HG03354 (cell line): ENCODE measurements around the gene LHFPL2.

Experiments
- ATAC-seq: cut with Tn5 transposase; IDR thresholded peaks from one replicate; pipeline ENCODE4 v1.9.1; 2021; ENCODE audit warnings: mild to moderate bottlenecking; ENCODE audit not compliant: unreplicated experiment, poor library complexity, severe bottlenecking

LHFPL2 gene

GRCh38 chr5:78602400-78602799, 46.2 kb downstream of the LHFPL2 start:
- no peak for ATAC-seq

DNA sequence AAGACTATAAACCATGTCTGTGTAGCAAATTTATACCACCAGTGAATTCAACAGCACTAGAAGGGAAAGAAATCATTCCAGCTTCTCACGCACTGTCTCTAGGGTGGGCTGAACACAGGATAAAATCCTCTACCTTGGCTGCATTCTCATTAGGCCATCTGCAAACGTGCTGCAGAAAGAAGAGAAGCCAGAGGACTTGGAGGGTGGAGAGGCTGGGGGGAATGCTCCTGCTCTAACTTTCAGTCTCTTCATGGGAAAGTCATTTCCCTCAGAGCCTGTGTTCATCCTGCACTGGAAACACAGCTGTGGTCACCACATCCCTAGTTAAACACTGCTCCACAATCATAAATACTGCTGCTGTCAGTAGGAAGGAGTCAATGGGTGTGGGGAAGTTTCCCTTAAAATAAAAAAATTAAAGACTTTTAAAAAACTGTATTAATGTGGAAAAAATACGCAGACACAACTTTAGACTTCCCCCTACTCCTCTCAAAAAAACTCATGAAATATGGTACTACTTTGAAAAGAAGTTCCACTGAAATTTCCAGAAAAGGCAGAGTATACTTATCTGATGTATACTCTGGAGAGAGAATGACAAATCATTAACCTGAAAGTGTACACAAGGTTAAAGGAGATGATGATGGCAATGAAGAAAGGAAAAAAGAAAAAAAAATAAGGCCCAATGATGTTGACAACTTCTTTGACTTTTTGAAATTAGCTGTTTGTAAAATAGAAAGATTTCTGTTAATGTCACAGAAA, 46.8 kb downstream of the LHFPL2 start:
- ATAC-seq, result no peak

DNA sequence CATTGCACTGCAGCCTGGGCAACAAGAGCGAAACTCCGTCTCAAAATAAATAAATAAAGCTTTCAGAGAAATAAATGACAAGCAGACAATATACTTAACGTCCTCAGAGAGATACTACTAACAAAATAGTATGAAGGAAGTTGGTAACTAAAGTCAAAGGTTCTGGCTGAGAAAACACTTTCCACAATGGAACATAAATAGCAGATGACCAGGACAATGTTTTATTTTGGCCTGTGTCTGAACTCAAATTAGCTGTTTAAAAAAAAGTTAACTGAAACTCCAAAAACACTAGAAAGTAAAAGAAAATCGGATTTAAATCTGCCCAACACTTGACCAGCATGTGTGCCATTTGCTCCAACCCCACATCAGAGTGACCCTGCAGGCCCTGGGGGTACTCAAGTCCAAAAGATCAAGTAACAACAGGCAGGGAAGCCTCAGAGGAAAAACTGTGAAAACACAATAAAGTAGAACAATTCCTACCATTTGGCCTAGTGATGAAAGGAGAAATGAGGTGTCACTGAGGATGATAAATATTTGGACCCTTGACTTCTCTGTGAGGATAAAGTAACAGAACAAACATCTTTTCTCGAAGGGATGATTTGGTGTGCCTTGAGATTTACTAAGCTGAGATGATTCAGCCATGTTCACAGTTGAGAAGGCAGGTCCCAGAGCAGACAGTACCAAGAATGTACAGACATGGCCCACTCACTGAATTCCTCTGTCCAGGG, 47.7 kb downstream of the LHFPL2 start:
- ATAC-seq, result no peak

GRCh38 chr5:78598973-78599372, 49.6 kb downstream of the LHFPL2 start:
- ATAC-seq, result no peak

- ATAC-seq, result no peak
Observed at GRCh38 chr5:78597974-78598371, 50.6 kb downstream of the LHFPL2 start.

DNA sequence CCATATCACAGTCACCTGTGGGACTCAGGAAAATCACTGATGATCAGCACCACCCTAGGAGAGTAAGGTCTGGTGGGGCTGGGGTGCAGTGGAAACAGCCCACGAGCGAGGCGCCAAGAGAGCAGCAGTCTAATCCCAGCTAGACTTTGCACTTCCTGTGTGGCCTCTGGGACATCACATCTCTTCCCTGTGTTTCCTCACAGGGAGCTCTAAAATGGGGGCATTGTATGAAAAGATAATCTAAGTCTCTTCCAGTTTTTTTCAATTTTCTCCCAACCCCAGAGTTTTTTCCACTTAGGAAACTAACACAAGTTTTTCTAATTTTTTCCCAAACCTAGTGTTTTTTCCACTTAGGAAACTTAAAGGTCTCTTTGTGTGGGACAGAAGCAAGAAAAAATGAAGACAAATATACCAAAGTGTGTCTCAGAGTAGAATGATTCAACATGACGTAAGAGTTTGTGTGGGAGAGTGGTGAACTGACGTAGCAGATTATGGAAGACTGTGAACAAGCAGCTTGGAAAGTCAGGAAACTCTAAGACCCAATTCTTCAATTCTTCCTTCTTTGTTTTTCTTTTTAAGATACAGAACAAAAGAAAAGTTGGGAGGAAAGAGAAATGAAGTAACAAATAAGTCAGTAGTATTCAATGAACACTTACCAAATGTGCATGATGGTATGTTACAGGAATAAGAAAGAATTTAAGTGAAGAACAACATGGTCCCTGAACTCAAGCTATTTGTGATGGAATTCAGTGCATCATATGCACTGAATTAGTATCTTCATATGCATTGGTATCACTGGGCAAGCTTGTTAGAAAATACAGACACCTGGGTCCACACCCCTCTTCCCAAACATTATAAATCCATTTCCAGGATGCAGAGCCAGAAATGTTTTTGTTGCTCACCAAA, 51.3 kb downstream of the LHFPL2 start:
- no peak for ATAC-seq

- ATAC-seq, result no peak
Observed at GRCh38 chr5:78595458-78595921, 53.1 kb downstream of the LHFPL2 start.

DNA sequence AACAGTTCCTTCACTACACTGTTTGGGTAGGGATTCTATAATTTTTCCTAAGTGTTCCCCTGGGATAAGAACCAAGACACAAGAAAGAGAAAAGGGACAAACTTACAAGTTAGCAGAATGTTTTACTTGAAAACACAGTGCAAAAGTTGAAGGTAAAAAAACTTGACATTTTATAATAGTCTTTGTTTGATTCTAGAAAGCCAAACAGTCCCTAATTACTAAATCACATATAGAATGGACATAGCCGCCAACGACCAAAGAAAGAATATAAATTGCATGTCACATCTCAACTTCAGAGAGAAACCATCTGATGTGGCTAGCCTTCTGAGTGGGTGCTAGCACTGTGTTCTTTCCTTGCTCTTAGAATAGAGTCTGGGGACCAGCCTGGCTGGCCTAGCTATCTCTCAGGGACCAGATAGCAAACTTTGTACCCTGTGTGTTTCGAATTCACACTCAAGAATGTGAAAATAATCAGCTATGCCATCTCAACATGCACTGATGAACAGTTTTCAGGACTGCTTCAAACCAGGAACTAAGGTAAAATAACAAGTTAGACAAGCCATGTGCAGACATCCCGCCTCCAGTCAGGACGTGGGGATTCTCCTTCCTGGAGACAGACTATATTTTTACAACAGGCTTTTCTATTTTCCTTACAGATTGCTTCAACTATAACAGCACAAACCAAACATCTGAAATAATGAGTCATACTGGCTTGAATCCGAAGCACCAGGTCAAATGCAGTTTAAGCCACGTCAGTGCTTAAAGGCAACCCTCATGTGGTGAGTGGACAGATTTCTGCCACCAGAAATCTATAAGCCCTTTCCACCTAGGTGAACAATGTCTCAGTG, 53.7 kb downstream of the LHFPL2 start:
- ATAC-seq, result no peak

DNA sequence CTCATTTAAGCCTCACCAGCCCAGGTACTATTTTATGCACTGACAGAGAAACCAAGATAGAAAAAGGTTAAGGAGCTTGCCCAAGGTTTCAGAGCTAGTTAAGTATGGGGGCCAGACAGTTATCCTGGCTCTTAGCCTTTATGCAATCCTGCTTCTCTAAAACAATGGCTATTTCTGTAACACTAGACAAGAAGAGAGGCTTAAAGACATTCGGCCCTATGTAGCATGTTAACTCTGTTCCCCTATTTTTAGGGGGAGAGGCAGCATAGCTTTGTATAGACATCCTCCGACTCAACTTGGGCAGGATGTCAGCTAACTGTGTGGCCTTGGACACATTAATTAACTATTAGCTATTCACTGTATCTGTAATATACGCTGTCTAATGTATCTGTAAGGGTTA, 54.6 kb downstream of the LHFPL2 start:
- ATAC-seq, result no peak

DNA sequence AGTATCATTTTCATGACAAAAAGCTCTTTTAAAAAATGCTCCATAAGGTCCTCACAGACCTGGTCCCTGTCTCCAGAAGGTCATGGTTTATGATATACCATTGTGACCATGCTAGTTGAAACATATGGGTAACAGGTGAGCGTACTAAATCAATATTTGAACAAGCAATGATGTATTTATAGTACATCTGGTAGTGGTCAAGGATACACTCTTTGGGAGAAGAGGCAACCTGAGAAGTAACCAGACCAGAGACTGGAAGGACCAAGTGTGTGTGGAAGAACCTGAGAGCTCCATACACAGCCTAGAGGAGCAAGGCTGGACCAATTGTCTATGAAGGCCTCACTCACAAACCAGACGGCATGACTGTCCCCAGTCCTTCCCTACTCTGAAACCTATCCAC, 55.1 kb downstream of the LHFPL2 start:
- ATAC-seq, result no peak

- ATAC-seq, result peak; percentile 37
Observed at GRCh38 chr5:78592735-78593386, 55.7 kb downstream of the LHFPL2 start.

DNA sequence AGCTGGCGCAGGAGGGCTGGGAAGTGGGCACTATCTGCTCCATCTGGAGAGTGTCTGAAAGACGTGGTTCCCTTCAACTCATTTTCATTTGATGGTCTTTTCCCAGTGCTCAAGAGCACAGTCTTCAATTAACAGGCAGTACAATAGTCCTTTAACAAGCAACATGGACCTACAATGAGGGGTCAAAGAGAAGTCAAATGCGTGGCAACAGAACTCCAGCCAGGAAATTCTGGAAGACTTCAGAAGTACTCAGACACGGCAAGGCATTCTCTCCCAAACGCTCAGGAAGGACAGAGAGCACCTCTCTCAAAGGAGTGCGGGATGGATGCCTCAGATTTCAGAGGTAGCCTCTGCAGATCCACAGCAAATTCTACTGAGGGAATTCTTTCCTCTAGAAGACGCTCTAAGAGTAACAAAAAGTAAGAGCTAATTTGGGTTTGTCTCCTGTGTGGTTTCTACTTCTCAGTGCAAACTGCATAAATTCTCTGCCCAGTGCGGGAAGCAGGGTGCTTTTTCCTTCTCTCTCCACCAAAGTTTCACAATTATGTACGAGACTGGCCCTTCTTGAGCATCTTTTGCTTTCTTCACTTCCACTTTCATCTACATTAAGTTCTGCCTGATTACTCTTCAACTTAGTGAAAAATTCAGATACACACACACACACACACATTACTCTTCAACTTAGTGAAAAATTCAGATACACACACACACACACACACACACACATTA, 56.4 kb downstream of the LHFPL2 start:
- ATAC-seq, result peak; percentile 79

GRCh38 chr5:78591138-78591612, 57.4 kb downstream of the LHFPL2 start:
- ATAC-seq, result no peak

DNA sequence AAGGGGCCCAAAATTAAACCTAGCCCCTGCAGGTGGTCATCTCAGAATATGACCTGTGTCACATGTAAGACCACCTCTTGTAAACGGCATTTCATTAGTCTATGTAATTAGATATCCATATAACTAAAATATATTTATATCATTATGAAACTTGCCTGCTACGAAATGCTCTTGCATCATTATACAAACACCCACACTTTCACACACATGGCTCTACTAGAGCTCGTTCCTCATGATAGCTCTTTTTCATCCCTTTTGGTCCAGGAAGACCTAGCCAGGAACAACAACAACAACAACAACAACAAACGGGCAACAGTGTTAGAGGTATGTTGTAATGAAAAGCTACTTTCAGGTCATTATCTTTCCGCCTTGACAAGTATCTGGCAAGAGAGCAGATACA, 58.6 kb downstream of the LHFPL2 start:
- ATAC-seq, result no peak

- ATAC-seq, result no peak
Observed at GRCh38 chr5:78588507-78588906, 60.1 kb downstream of the LHFPL2 start.

GRCh38 chr5:78587775-78588291, 60.7 kb downstream of the LHFPL2 start:
- no peak for ATAC-seq

GRCh38 chr5:78587081-78587774, 61.3 kb downstream of the LHFPL2 start:
- ATAC-seq, result no peak
